ENCODE results near the gene MYO6.
"Not testable (repeated sequence)": the region's sequence is repeated elsewhere in the genome, so short reads cannot be mapped to it uniquely, and the experiment has no call there.

MYO6 gene

GRCh38 chr6:75893058-75893775 lies 144.2 kb downstream of the MYO6 start:
- peak; percentile 76 for DNase-seq (ENCODE audit: low read depth)

- DNase-seq (ENCODE audit: low read depth): no peak
These were observed 144.7 kb downstream of the MYO6 start for GRCh38 chr6:75893776-75894152.

GRCh38 chr6:75896526-75896925 lies 147.5 kb downstream of the MYO6 start:
- DNase-seq (ENCODE audit: low read depth): no peak

GRCh38 chr6:75900216-75900615 lies 151.2 kb downstream of the MYO6 start:
- not testable (repeated sequence) for DNase-seq (ENCODE audit: low read depth)

- not testable (repeated sequence) for DNase-seq (ENCODE audit: low read depth)
These were observed 156.1 kb downstream of the MYO6 start for GRCh38 chr6:75905129-75905528.

GRCh38 chr6:75906871-75907270 lies 157.8 kb downstream of the MYO6 start:
- DNase-seq (ENCODE audit: low read depth): no peak

GRCh38 chr6:75907444-75907843 lies 158.4 kb downstream of the MYO6 start:
- no peak for DNase-seq (ENCODE audit: low read depth)

GRCh38 chr6:75913040-75913439 lies 164.0 kb downstream of the MYO6 start:
- no peak for DNase-seq (ENCODE audit: low read depth)

GRCh38 chr6:75922226-75922625 lies 173.2 kb downstream of the MYO6 start:
- DNase-seq (ENCODE audit: low read depth): no peak

- no peak for DNase-seq (ENCODE audit: low read depth)
These were observed 177.5 kb downstream of the MYO6 start for GRCh38 chr6:75926293-75927168.

- no peak for DNase-seq (ENCODE audit: low read depth)
These were observed 182.1 kb downstream of the MYO6 start for GRCh38 chr6:75931011-75931680.

GRCh38 chr6:75932067-75932466 lies 183.0 kb downstream of the MYO6 start:
- DNase-seq (ENCODE audit: low read depth): peak; percentile 3

- DNase-seq (ENCODE audit: low read depth): no peak
These were observed 184.4 kb downstream of the MYO6 start for GRCh38 chr6:75933387-75933975.

- DNase-seq (ENCODE audit: low read depth): peak; percentile 64
These were observed 185.8 kb downstream of the MYO6 start for GRCh38 chr6:75934643-75935472.

- no peak for DNase-seq (ENCODE audit: low read depth)
These were observed 186.4 kb downstream of the MYO6 start for GRCh38 chr6:75935473-75935793.

- DNase-seq (ENCODE audit: low read depth): no peak
These were observed 187.6 kb downstream of the MYO6 start for GRCh38 chr6:75936682-75937081.

- DNase-seq (ENCODE audit: low read depth): no peak
These were observed 188.8 kb downstream of the MYO6 start for GRCh38 chr6:75937846-75938245.

- DNase-seq (ENCODE audit: low read depth): no peak
These were observed 191.5 kb downstream of the MYO6 start for GRCh38 chr6:75940564-75940963.

- no peak for DNase-seq (ENCODE audit: low read depth)
These were observed 192.5 kb downstream of the MYO6 start for GRCh38 chr6:75941509-75941908.

GRCh38 chr6:75943381-75943780 lies 194.3 kb downstream of the MYO6 start:
- DNase-seq (ENCODE audit: low read depth): no peak

GRCh38 chr6:75946146-75946831 lies 197.2 kb downstream of the MYO6 start:
- no peak for DNase-seq (ENCODE audit: low read depth)

Data from fibroblast of the conjunctiva (primary cell).